PC-3 (cell line): ENCODE measurements around the gene STIMATE.

ENCODE experiments used
- CTCF ChIP-seq: fragments of 300-600 bp; sonication (generic); conservative IDR thresholded peaks from 2 replicates; pipeline ENCODE4 v1.5.1; 2017; ENCODE audit warnings: antibody characterized with exemption, low read depth, mild to moderate bottlenecking, low read length
- EZH2 ChIP-seq: fragments of 300-600 bp; sonication (generic); IDR thresholded peaks from one replicate; pipeline ENCODE4 v1.6.1; 2017; ENCODE audit warnings: antibody characterized with exemption, mild to moderate bottlenecking, low read length; ENCODE audit not compliant: unreplicated experiment

DNA sequence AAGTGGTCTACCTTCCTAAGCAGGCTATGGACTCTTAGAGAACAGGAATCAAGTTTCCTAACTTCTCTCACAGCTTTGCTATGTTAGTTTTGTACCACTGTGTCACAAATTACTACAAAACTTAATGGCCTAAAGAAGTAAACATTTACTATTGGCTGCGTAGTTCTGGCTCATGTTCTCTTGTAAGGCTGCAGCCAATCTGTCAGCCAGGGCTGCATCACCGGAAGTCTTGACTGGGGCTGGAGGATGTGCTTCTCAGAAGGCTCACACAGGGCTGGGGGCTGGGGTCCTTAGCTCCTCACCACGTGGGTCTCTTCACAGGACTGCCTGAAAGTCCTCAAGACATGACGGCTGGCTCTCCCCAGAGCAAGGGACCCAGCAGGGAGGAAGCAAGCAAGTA lies 15.5 kb downstream of the STIMATE start:
- no peak for TF ChIP-seq CTCF
- TF ChIP-seq EZH2 = no peak
